HG03045 (cell line): ENCODE data around the gene UVSSA.
"Not testable (repeated sequence)": the region's sequence is repeated elsewhere in the genome, so short reads cannot be mapped to it uniquely, and the experiment has no call there.

ENCODE experiments used
- ATAC-seq: cut with Tn5 transposase; IDR thresholded peaks from one replicate; pipeline ENCODE4 v1.9.1; 2021; ENCODE audit warnings: mild to moderate bottlenecking, moderate library complexity; ENCODE audit not compliant: unreplicated experiment

Gene UVSSA

GRCh38 chr4:1360423-1361283 is 13.6 kb downstream of the UVSSA start:
- ATAC-seq = no peak

DNA sequence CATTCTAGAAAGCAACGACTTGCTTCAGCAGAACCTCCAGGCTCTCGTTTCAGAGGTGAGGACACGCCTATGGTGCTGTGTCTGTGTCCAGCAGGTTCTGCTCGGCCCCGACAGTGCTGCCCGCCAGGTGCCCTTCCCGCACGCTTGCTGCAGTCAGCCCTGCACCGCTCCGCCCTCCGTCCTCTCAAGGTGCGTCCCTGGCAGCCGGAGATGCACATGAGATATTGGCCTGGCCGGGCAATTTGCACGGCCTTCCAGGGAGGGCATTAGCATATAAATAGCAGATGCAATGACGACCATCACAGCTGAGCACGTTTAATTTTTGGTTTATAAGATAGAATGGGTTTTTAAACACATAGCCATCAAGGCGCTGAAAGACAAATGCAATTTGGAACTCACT is 14.4 kb downstream of the UVSSA start:
- no peak for ATAC-seq

- ATAC-seq = no peak
Observed at GRCh38 chr4:1362046-1362445, 15.0 kb downstream of the UVSSA start.

DNA sequence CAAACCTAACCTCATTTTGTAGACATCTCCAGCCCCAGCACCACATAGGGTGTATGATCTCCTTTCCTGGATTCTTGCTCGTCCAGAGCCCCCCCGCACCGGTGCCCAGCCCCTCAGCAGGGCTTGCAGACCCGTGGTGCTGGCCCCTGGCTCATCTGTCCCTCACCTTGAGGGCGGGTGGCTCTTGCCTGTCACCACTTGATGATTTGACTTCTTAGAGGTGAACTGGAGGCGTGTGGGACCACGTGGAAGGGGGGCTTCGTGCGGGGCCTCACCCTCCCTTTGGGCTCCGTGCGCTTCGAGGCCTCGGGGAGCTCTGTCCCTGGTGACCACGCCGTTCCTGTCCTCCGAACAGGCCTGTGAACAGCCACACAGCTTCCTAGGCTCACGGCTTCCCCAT is 15.5 kb downstream of the UVSSA start:
- ATAC-seq = no peak

DNA sequence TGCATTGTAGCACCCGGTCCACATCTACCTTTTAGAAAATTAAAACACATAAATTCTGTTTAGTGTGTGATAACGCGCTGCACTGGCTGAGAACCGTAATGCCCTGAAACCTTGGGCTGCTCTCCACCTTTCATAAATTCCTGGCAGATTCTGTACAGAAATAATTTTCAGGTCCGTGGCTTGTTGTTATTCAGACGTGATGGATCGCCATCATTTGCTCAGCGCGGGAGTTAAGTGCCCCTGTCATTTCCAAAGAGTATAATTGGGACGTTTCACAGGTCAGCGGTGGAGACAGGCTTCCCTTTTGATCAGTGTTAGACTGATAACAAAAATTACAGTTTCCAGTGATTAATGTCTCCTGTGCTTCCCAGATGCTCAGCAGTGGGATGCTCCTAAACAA is 16.5 kb downstream of the UVSSA start:
- ATAC-seq = no peak

GRCh38 chr4:1364217-1364616 is 17.2 kb downstream of the UVSSA start:
- ATAC-seq = no peak

DNA sequence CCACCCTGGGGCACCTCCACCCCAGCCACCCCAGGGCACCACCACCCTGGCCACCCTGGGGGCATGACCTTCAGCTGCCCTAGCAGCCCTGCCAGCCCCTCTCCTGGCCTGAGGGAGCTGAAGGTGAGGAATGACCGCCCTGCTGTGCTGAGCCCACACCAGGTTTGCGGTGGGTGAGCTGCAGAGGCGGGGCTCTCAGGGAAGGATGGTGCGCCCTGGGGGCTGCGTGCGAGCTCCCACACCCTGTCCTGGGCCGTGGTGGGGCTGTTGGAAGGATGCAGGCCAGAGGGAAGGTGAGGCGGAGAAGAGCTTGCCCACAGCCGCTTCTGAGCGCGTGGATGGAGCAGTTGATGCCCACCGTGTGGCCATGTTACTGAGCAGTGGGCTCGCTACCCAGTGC is 17.7 kb downstream of the UVSSA start:
- no peak for ATAC-seq

DNA sequence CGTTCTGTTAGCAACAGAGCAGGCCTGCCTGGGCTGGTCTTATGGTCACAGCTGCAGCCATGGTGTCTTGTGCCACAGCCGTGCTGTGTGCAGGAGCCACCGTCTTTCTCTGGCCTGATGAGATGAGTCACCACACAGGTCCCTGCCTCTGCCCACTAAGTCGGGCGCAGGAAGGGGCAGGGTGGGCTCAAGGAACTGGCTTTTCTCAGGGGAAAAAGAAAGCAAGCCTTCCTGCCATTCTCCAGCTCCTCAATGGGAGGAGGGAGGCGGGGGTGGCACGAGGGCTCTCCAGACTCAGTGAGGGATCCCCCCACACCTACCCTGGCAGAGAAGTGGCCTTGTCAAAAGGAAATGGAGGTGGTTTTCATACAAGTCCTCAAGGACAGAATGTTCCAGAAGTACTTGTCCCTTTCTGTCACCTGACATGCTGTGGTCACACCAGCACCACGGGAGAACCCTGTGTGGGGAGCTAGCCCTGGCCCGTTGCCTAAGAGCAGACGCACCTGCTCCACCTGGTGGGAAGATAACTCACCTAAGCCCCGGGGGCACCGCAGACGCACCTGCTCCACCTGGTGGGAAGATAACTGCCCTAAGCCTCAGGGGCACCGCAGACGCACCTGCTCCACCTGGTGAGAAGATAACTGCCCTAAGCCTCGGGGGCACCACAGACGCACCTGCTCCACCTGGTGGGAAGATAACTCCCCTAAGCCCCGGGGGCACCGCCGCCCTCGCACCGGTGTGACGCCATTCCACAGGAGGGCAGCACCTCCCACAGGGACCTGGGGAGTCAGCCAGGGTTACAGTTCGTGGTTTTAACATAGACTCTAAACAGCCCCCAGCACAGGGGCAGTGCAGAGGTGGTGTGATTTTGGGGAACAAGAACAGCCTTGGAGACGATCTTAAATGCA is 18.5 kb downstream of the UVSSA start:
- no peak for ATAC-seq

DNA sequence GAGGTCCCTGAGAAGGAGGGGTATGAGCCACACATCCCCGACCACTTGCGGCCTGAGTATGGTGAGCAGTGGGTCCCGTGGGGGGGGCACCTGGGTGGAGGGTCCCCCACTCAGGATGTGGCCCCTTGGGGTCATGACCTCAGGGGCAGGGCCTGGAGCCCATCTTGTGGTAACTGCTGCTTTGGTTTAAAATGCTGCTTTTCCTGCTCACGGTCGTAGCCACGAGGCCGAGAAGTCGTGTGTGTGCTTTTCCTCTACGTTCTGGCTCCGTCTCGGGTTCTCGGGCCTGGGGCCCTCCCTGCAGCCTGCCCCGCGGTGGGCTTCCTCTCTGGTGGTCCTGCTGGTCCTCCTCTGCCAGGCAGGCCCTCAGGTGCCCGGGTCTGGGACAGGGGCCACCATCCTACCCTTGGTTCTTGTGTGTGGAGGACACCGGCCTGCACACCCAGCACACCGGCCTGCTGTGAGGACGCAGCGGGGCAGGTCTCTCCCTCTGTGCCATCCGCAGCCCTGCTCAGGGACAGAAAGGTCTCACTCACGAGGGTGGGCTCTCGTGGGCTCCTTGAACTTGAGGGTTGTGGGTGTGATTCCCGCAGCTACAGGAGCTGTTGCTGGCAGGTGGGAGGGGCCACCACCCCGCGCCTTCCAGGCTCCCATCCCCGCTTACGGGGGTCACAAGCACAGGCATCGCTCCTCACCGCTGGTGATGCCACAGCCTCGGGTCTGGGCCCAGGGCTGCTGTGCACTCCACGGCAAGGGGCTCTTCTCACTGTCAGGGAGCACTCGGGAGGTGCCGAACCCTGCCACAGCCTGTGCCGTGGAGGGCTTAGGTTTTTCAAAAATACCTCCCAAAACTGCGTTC is 19.6 kb downstream of the UVSSA start:
- ATAC-seq = no peak

DNA sequence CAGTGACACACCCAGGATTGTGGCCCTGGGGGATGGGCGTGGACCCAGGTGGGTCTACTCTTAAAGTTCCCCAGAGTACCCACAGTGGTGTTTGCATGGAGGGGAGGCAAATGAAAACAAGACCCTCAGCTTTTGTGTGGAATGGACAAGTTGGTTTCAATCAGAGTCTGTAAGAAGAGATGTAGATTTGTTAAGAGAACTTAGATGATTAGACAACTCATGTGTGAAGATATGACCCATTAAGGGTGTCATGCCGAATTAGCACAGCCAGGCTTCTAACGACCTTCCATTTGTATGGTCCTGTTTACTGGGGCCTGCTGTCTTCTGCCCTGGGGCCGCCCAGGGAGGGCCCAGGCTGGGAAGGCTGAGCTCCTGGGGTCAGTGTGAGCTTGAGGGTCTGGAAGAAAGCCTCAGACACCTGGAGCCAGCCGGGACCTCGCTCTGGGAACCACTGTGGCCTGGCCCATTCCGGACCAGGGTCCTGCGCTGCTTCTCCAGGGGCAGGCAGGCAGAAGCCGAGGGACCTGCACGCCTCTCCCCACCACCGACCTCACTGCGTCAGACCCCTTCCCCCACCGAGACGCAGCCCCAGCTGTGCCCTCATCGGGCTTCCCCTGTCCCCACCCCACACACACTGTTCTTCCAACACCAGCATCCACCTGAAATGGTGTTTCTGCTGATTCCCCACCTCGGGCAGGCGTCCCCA is 20.4 kb downstream of the UVSSA start:
- no peak for ATAC-seq

DNA sequence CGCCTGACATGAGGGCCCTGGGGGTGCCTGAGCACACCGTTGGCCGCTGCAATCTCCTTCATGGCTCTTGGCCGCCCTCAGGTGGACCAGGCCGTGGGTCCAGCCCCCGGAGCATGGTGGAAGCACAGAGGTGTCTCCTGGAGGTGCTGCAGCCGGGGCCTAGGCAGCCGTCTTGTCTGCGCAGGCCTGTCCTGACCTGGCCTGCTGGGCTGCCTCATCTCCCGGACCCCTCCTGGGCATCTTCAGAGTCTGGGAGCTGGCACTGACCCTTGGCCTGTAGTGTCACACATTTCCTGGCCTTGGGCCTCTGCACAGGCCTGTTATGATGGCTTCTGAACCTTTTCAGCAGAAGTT is 20.9 kb downstream of the UVSSA start:
- no peak for ATAC-seq

DNA sequence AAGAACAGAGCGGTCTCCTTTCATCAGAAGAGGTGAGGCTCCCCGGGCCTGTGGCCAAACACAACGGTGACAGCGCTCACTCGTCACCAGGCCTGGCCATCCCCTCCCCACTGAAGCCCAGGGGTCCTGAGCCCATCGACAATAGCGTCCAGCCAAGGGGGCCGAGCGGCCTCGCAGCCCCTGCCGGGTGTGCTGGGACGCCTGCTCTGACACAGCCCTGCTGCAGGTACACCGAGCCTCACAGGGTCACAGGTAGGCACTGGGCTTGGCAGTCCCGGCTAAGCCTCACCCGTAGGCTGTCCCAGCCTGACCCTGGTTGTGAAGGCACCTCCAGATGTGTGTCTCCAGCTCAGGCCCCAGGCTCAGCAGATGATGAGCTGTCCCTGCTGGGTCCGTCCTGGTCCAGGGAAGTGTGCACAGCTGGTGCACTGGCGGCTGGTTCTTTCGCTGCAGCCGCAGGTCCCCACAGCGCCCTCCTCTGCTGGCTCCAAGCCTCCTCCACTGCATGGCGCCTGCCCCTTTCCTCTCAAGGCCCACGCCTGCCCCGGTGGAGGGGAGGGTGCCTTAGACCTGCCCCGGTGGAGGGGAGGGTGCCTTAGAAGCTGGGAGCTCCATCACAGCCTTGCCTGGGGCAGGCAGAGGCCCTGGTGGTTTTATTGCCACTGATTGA is 21.5 kb downstream of the UVSSA start:
- no peak for ATAC-seq

DNA sequence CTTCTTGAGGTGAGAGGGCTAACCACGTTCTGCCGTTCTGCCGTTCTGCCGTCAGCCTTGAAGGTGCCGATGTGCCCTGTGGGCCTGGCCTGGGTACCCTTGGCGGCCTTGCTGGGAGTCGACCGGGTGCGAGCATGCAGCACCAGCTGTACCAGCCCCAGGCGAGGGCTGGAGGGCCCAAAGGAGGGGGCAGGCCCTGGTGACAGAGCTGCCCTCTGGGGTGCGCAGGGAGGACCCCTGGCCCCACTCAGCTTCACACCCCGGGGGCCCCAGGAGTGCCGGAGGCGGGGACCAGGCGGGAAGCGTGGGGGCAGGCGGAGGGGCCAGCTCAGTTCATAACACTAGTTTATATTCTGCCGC is 22.1 kb downstream of the UVSSA start:
- no peak for ATAC-seq

DNA sequence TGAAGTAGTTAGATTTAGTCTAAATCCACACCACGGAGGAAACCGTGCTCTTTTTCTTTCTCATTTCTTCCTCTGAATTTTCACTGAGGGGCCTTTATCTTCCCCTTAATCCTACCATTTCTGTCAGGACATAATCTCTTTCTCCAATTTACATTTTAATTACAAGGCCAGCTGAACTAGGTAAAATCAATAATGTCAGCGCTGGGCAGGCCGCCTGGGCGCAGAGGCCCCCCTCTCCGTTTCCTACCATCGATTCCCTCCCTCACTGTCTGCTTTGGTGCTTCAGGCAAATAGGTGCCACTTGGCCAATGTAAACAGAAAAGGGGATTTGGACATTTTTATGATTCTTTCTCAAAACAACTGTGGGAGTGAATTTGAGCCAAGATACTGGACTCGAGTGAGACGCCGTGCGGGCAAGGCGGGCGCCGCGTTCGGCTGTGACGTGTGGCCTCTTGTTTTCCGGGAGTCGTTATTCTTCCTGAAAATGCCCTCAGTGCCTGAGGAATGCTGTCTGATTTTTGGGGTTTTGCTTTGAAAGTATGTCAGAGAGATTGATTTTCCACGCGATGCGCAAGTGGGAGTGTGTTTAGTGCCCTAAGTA is 22.6 kb downstream of the UVSSA start:
- no peak for ATAC-seq

- ATAC-seq = no peak
Observed at GRCh38 chr4:1370321-1371124, 23.5 kb downstream of the UVSSA start.

DNA sequence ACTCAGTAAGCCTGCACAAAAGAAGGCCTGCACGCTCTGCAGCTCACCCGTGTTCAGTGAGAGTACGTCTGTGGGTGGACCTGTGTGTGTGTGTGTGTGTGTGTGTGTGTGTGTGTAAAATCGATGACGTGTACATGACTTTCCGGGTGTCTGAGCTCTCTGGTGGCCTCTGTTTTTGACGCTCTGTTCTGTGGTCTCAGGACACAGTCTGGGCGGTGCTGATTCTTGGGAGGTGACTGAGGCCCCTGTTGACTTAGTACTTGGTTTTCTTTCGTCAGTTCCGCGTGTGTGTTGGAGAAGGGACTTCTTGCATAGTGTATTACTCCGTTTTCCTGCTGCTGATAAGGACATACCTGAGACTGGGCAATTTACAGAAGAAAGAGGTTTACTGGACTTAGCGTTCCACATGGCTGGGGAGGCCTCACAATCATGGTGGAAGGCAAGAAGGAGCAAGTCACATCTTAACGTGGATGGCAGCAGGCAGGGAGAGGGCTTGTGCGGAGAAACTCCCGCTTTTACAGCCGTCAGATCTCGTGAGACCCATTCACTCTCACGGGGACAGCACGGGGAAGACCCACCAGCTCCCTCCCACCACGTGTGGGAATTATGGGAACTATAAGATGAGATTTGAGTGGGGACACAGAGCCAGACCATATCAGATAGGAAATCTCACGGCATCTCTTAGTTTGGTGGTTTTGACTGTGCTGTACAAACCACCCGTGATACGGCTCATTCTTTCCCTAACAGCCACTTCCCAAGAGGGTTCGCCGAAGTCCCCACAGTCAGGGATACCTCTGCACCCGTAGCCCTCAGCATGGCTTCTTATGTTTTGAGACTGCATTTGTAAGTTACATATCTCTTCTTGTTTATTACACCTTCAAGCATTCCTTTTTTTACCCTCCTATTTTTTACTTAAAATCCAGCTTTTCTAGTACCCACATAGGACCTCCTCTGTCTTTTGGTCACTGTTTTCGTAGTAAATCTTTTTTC is 24.5 kb downstream of the UVSSA start:
- ATAC-seq = no peak

GRCh38 chr4:1372576-1372975 is 25.6 kb downstream of the UVSSA start:
- ATAC-seq = not testable (repeated sequence)
